Coronary artery (tissue), 2 donors: ENCODE results near the gene HOXB1.
"Not testable (repeated sequence)": the region's sequence is repeated elsewhere in the genome, so short reads cannot be mapped to it uniquely, and the experiment has no call there.

Experiments used
- DNase-seq: peaks from one replicate; pipeline ENCODE4 v3.0.0-alpha.2; 2017; ENCODE audit warnings: low spot score
- H3K27ac ChIP-seq, 2 donors: fragments of 200-600 bp; sonication (generic); one replicate each; pipeline ENCODE4 v1.5.1; 2016 to 2019
- H3K4me3 ChIP-seq: fragments of 200-600 bp; sonication (generic); 2 replicates; pipeline ENCODE4 v1.5.1; 2016; ENCODE audit warnings: mild to moderate bottlenecking, moderate library complexity
- TF ChIP-seq, protein P1 (sequence below): fragments of 200-600 bp; sonication (generic); IDR thresholded peaks from one replicate; pipeline ENCODE4 v1.5.1; 2019; ENCODE audit warnings: antibody characterized with exemption

The HOXB1 gene

GRCh38 chr17:48483471-48484131, 47.2 kb downstream of the HOXB1 start:
- H3K27ac ChIP-seq: no peak overlapping the region
- H3K4me3 ChIP-seq: no peak overlapping the region
- TF ChIP-seq, protein P1, sequence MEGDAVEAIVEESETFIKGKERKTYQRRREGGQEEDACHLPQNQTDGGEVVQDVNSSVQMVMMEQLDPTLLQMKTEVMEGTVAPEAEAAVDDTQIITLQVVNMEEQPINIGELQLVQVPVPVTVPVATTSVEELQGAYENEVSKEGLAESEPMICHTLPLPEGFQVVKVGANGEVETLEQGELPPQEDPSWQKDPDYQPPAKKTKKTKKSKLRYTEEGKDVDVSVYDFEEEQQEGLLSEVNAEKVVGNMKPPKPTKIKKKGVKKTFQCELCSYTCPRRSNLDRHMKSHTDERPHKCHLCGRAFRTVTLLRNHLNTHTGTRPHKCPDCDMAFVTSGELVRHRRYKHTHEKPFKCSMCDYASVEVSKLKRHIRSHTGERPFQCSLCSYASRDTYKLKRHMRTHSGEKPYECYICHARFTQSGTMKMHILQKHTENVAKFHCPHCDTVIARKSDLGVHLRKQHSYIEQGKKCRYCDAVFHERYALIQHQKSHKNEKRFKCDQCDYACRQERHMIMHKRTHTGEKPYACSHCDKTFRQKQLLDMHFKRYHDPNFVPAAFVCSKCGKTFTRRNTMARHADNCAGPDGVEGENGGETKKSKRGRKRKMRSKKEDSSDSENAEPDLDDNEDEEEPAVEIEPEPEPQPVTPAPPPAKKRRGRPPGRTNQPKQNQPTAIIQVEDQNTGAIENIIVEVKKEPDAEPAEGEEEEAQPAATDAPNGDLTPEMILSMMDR: no peak
- DNase-seq: no peak

- TF ChIP-seq, protein P1: no peak
- no peak overlapping the region for H3K27ac ChIP-seq
- no peak for DNase-seq
Observed at GRCh38 chr17:48483004-48483403, 47.8 kb downstream of the HOXB1 start.

GRCh38 chr17:48482301-48482700, 48.5 kb downstream of the HOXB1 start:
- DNase-seq, H3K27ac ChIP-seq, H3K4me3 ChIP-seq: not testable (repeated sequence)

More at GRCh38 chr17:48483004-48483403, 47.8 kb downstream of the HOXB1 start:
- no peak overlapping the region for H3K4me3 ChIP-seq

- Histone ChIP-seq H3K4me3 (no peak overlapping the region), H3K27ac (no peak overlapping the region)
- DNase-seq: no peak
- TF ChIP-seq, protein P1: no peak
Observed at GRCh38 chr17:48479014-48479402, 51.8 kb downstream of the HOXB1 start.
